HUES64 (cell line): ENCODE results near the gene SP100.
"Not testable (repeated sequence)": the region's sequence is repeated elsewhere in the genome, so short reads cannot be mapped to it uniquely, and the experiment has no call there.

Experiments used
- H3K27ac ChIP-seq: 2 replicates; pipeline ENCODE4 v1.7.0; 2013; ENCODE audit warnings: low read depth, low read length, inconsistent platforms
- H3K27me3 ChIP-seq: 2 replicates; pipeline ENCODE4 v1.6.1; 2013; ENCODE audit warnings: mild to moderate bottlenecking, low read length; ENCODE audit not compliant: insufficient read depth
- H3K36me3 ChIP-seq: 2 replicates; pipeline ENCODE4 v1.6.1; 2013; ENCODE audit warnings: mild to moderate bottlenecking, low read length; ENCODE audit not compliant: insufficient read depth
- H3K4me1 ChIP-seq: 2 replicates; pipeline ENCODE4 v1.6.1; 2013; ENCODE audit warnings: mild to moderate bottlenecking, low read length, moderate library complexity; ENCODE audit not compliant: insufficient read depth
- H3K4me3 ChIP-seq: 2 replicates; pipeline ENCODE4 v1.5.1; 2013; ENCODE audit warnings: mild to moderate bottlenecking, low read length, moderate library complexity
- H3K9ac ChIP-seq: 2 replicates; pipeline ENCODE4 v1.6.1; 2013; ENCODE audit warnings: mild to moderate bottlenecking, low read depth, low read length
- H3K9me3 ChIP-seq: 2 replicates; pipeline ENCODE4 v1.6.1; 2013; ENCODE audit warnings: low read depth, low read length; ENCODE audit not compliant: insufficient read depth
- WGBS: fragments of 150-250, 120-280 bp; methylation state at CpG from one replicate; pipeline ENCODE4 v1.1.7; 2013; ENCODE audit warnings: missing lambda C conversion rate; 5-methylcytosine and 5-hydroxymethylcytosine counted together

Gene SP100

DNA sequence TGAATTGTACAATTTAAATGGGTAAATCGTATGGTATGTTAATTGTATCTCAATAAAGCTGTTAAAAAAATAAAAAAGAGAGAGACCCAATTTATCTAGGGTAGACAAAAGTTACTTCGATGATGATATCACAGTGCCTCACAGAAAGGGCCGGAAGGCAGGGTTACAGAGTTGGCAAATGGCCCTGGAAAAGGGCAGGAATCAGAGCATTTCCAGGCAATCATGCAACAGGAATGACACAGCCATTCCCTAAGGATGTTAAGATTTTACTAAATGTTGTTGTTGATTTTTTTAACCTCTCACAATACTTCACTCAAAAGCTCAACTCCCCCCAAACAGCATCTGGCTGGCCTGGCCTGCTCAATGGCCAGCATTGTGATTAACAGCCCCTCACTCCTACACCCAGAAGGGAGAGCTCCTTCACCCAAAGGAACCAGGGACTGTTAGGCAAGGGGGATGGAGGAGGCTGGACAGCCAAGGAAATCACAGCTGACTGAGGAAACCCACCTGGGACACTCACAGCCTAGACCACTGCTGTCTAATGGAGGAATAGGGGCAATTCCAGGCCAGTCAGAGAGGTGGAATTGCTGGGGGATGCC, 7.7 kb upstream of the SP100 start:
- 97% methylated on average over 3 of the region's 3 CpGs for WGBS

DNA sequence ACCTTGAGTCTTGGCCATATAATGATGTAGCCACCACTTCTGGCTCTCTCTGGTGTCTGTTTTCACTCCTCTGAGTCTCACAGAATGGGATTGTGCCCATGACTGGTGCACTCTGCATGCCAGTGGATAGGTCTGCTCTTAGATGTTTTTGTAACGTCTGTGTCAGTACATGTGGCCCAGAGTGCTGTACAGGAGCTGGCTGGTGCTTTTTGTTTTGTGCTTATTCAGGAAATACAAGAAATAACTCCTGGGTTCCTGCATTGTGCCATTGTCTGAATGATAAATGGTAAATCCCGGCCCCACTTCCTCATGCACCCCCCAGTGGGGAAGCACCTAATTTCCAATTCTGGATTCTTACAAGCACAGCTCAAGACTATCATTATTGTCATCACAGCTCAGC, 6.7 kb upstream of the SP100 start:
- H3K4me1 ChIP-seq, H3K27ac ChIP-seq, H3K36me3 ChIP-seq, H3K9ac ChIP-seq, H3K4me3 ChIP-seq, H3K9me3 ChIP-seq: not testable (repeated sequence)
- 85% methylated on average over 2 of the region's 2 CpGs for WGBS
- peaks cover 41% of the 10 kb centered on the region for H3K27me3 ChIP-seq

More for the DNA sequence above, 7.7 kb upstream of the SP100 start:
- H3K36me3 ChIP-seq: no peaks in the 10 kb centered on the region
- H3K4me1 ChIP-seq: no peaks in the 10 kb centered on the region; the same call in 1 of the 2 replicates
- no peak overlapping the region for H3K9ac ChIP-seq
- no peaks in the 10 kb centered on the region for H3K9me3 ChIP-seq
- H3K27ac ChIP-seq: no peak overlapping the region
- peaks cover 41% of the 10 kb centered on the region for H3K27me3 ChIP-seq
- H3K4me3 ChIP-seq: no peak overlapping the region

DNA sequence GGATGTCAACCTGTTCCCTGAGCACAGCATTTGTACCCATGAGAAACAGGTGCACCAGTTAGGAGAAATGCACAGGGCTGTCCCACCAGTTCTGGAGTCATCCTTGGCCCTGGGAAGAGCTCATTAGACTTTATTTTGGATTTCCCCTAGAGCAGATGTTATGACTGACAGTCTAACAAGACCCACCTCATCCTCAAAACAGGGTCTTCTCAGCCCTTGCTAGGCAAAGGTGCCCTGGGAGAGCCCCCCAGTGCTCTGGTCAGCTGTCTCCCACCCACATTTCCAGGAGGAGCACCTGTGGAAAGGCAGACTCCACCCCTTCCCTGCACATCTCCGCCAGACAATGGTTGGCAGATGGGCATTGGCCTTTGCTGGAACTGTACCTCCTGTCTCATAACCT, 5.7 kb upstream of the SP100 start:
- Histone ChIP-seq H3K9ac (no peak overlapping the region), H3K27me3 (peaks cover 41% of the 10 kb centered on the region), H3K9me3 (no peaks in the 10 kb centered on the region), H3K27ac (no peak overlapping the region), H3K36me3 (no peaks in the 10 kb centered on the region), H3K4me3 (no peak overlapping the region), H3K4me1 (no peaks in the 10 kb centered on the region; the same call in 1 of the 2 replicates)
- WGBS: 96% methylated on average over 1 of the region's 1 CpG

DNA sequence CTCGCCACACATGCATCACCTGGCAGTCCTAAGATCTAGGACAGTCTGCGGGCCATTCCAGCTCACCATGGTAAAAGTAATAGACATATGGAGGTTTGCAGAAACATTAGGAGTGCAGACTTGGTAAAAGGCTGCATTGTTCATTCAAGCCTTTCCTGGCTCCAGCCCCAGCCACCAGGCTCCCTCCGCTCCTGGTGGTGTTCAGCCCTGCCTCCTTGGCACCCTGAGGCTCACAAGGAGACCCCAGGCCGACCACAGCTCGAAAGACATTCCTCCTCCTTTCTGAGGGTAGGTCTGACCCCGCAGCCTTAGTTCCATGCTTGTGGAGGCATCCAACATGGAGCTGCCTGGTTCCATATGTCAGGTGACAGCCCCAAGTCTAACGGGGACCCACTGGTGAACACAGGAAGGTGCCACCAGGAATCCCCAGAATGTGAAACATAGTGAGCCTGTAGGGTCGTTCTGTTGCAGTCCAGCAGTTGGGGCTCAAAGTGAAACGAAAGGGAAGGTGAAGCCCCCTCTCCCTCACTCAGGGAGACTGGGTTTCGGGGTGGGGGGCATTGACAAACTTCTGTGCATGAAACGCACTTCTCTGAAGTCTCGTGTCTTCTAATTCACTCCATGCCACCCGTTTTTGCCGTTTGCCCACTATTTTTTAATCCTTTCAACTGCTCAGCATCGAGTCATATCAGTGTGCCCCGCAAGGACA, 5.0 kb upstream of the SP100 start:
- Histone ChIP-seq H3K27me3 (peaks cover 41% of the 10 kb centered on the region), H3K27ac (no peak overlapping the region), H3K4me3 (peak overlapping the region; percentile 69), H3K36me3 (no peaks in the 10 kb centered on the region), H3K4me1 (no peaks in the 10 kb centered on the region; the same call in 1 of the 2 replicates), H3K9me3 (no peaks in the 10 kb centered on the region), H3K9ac (peak overlapping the region; percentile 78; the same call in 1 of the 2 replicates)
- WGBS: 76% methylated on average over 16 of the region's 16 CpGs

DNA sequence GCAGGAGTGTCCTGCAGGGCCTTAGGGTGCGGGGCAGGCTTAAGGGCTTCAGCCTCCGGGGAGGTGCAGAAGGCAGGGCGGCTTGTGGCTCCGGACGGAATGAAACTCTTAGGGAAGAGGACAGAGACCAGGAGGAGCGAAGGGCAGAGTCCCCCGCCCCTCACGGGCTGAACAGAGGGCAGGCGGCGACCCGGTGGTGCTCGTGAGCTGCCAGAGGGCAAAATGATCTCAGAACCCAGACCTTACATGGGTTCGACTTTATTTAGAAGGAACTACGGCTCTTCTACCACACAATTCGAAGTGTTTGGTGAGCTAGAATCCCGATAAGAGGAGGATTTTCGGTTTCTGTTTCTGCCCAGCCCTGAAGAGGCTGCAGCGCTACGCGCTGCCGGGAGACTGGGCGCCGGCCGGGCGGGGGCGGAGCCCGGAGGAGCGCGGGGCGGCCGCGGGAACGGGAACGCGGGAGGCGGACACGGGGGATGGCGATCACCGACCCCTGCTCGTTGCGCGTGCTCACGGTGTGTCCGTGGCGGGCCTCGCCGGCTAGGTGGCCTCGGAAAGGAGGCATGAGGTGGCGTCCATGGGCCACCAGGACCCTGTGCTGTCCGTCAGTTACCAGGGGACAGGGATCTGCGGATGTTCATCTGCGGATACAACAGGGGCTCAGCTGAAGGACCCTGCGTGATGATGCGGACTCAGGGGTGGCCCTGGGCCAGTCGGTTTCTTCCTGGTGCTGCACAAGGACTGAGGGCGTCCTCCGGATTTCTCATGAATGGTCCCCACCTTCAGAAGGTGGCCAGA, 4.2 kb upstream of the SP100 start:
- no peak overlapping the region for H3K27ac ChIP-seq
- peaks cover 3% of the 10 kb centered on the region; the same call in 1 of the 2 replicates for H3K4me1 ChIP-seq
- WGBS: 4% methylated on average over 57 of the region's 57 CpGs
- H3K9me3 ChIP-seq: no peaks in the 10 kb centered on the region
- H3K36me3 ChIP-seq: no peaks in the 10 kb centered on the region
- H3K27me3 ChIP-seq: peaks cover 41% of the 10 kb centered on the region
- peak overlapping the region; percentile 69 for H3K4me3 ChIP-seq
- H3K9ac ChIP-seq: peak overlapping the region; percentile 78

DNA sequence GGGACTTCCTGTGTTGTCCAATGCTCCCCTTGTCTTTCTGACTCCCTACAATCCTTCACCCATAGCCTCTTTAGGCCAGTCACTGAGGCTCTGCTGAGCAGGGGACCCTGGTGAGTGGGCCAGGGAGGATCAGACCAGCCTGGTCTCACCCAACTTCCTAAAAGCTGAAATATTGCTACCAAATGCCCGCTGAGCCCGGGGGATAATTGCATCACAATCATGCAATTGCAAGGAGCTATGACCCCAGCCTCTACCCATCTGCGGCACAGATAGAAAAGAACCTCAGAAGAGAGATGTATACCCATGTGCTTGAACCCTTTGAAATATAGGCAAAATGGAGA, 3.7 kb upstream of the SP100 start:
- Histone ChIP-seq H3K4me1 (peaks cover 3% of the 10 kb centered on the region; the same call in 1 of the 2 replicates), H3K9ac (no peak overlapping the region), H3K9me3 (no peaks in the 10 kb centered on the region), H3K27ac (no peak overlapping the region), H3K27me3 (peaks cover 41% of the 10 kb centered on the region), H3K36me3 (no peaks in the 10 kb centered on the region), H3K4me3 (peak overlapping the region; percentile 69)
- 100% methylated on average over 3 of the region's 3 CpGs for WGBS

DNA sequence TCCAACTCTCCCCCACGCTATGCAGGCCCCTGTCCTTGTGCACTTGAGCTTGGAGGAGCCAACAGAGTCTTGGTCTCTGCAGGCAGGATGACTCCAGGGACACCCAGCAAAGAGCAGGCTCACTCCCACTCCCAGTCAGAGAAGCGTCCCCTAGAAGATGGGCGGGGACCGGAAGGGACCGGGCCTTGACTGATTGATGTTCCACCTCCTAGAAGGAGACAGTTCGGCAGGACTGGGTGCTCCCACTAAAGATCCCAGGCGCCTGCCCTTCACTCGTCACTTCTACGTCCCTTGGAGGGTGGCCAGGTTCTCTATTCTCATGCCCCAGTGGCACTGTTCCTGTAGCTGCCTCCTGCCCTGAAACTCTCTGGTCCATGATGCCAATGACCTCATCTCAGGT, 3.2 kb upstream of the SP100 start:
- WGBS: 94% methylated on average over 9 of the region's 9 CpGs

DNA sequence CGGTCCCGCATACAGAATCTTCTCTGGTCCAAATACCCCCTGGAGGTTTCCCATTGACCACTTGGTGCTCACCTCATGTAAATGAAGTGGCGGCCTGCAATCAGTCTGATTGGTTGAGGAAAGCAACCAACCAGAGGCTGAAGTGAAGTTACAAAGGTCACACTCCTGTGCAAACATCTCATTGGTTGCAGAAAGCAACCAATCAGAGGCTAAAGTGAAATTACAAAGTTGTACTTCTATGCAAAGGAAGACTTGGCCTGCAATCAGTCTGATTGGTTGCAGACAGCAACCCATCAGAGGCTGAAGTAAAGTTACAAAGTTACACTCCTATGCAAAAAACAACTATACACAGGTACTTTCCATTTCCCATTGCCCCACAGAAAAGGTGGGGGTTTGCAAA, 2.5 kb upstream of the SP100 start:
- Histone ChIP-seq H3K4me1 (peaks cover 3% of the 10 kb centered on the region; the same call in 1 of the 2 replicates), H3K36me3 (no peaks in the 10 kb centered on the region), H3K27ac (no peak overlapping the region), H3K9ac (no peak overlapping the region), H3K9me3 (no peaks in the 10 kb centered on the region), H3K4me3 (no peak overlapping the region), H3K27me3 (peaks cover 41% of the 10 kb centered on the region)
- 96% methylated on average over 3 of the region's 3 CpGs for WGBS

More for the DNA sequence above, 3.2 kb upstream of the SP100 start:
- H3K4me1 ChIP-seq: peaks cover 3% of the 10 kb centered on the region; the same call in 1 of the 2 replicates
- no peaks in the 10 kb centered on the region for H3K36me3 ChIP-seq
- H3K27ac ChIP-seq: no peak overlapping the region
- H3K27me3 ChIP-seq: peaks cover 41% of the 10 kb centered on the region
- no peaks in the 10 kb centered on the region for H3K9me3 ChIP-seq
- no peak overlapping the region for H3K9ac ChIP-seq
- no peak overlapping the region for H3K4me3 ChIP-seq

DNA sequence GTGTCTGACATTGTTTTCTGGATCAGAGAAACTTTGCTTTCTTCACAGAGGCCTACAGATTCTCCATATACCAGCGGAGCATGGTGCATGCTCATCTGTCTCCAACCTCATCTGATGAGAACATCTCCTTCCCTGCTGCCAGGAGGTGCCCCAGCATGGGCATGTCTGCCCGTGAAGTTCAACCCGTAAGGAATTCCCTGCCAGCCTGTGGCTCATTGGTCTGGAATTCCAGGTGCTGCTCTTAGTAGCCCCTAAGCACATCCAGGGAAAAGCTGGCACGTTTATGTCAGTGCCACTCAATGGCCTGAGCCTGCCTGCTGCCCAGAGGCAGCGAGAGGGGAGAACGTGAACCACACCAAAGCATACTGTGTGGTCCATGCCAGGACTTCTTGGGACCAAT, 1.7 kb upstream of the SP100 start:
- 92% methylated on average over 6 of the region's 6 CpGs for WGBS
- no peaks in the 10 kb centered on the region for H3K36me3 ChIP-seq
- H3K9ac ChIP-seq: no peak overlapping the region
- peaks cover 3% of the 10 kb centered on the region; the same call in 1 of the 2 replicates for H3K4me1 ChIP-seq
- H3K27me3 ChIP-seq: peaks cover 36% of the 10 kb centered on the region
- no peak overlapping the region for H3K4me3 ChIP-seq
- H3K27ac ChIP-seq: no peak overlapping the region
- H3K9me3 ChIP-seq: no peaks in the 10 kb centered on the region

DNA sequence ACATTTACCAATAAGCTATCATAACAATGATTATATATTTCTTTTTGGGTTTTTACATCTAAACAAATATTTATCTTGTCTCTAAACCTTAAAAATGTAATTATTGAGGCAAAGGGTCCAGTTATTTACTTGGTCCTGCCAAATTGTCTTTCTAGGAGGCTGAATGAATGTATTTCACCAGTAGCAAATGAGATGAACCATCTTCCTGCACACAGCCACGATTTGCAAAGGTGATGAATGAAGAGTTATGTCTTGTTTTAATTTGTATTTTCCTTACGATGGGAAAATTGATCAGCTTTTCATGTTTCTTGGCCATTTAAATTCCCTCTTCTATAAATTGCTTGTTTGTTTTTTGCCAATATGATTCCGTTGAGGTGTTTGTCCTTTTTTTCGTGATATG, 1.4 kb downstream of the SP100 start:
- no peak overlapping the region for H3K27ac ChIP-seq
- H3K9ac ChIP-seq: no peak overlapping the region
- 86% methylated on average over 1 of the region's 4 CpGs for WGBS
- H3K4me1 ChIP-seq: 0 out of 2 replicates have a peak, but pooled peaks cover 3% of the 10 kb centered on the region
- no peak overlapping the region for H3K4me3 ChIP-seq
- H3K27me3 ChIP-seq: peaks cover 8% of the 10 kb centered on the region
- H3K9me3 ChIP-seq: no peaks in the 10 kb centered on the region
- no peaks in the 10 kb centered on the region for H3K36me3 ChIP-seq
